Pons (tissue), 1 donor: ENCODE measurements around the gene CORO2B.

Experiments
- DNase-seq: peaks from one replicate; pipeline ENCODE4 v3.0.0-alpha.2; 2016; ENCODE audit warnings: low spot score

CORO2B gene

GRCh38 chr15:68629519-68630210, 50.9 kb downstream of the CORO2B start:
- no peak for DNase-seq

DNA sequence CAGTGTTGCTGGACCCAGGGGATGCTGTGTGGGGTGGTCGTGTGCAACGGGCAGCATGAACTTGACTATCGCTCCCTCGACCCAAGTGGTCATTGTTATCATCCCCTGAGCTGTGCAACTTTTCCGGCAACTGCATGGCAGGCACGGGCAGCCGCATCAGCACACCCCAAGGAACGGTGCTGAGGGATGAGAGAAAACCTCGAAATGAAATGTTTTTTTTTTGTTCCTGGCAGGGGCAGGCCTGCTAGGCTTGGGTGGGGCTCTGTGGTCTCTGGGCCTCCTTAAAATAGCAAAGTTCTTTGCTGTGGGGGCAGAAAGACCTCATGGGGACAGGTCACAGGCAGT, 51.4 kb downstream of the CORO2B start:
- DNase-seq: no peak

DNA sequence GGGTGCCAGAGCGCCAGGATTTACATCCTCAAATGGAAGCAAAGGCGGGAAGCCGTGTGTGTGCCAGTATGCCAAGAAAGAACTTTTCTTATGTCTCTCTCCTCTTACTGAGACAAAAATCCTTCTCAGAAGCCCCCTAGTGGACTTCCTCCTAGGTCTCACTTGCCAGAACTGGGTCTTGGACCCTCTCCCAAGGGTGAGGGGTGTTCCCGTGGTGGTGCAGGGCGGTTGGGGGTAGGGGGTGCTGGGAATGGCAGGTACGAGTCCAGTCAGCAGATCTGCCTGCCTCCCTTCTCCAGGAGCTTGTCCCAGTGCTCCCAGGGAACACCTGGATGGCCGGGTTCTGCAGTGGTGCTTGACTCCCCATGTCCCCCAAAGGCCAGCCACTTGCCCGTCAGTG, 52.0 kb downstream of the CORO2B start:
- no peak for DNase-seq

GRCh38 chr15:68631601-68632051, 52.8 kb downstream of the CORO2B start:
- DNase-seq: no peak

- no peak for DNase-seq
These were observed 53.3 kb downstream of the CORO2B start for GRCh38 chr15:68632101-68632500.

DNA sequence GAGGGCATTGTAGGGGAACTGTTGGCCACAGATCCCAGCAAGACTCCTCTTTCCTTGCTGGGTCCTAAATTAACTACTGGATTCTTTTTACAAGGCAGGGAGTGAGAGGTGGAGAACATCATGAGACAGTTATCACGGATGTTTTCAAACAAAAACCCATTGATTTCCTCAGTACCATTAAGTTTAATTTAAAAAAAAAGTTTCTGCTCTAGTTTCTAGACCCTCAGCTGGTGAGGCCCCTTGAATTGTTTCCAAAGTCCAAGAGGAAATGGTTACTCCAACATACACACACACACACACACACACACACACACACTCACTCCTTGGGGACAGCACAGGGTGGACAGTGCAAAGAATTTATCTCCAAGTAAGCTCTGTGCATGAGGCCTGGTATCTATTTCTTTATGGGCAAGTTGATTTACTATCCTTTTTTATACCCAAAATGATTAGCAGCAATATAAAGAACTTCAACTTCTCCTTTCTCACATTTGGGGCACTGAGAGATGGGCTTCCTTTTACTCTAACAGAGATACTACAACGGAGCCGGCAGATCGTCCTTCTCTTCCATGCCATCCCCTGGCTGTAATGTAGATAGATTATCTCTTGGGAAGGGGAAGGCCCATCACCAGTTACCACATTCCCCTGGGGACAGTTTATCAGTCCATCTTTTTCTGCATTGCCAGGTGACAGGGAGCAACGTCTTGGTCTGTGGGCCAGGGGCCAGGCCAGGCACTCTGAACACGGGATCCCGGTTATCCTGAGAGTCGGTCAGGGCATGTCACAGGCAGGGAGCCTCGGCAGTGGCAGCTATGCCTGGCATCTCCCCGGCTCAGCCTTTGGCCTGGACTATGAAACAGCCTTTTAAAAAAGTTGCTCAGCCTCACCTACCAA, 54.7 kb downstream of the CORO2B start:
- no peak for DNase-seq

DNA sequence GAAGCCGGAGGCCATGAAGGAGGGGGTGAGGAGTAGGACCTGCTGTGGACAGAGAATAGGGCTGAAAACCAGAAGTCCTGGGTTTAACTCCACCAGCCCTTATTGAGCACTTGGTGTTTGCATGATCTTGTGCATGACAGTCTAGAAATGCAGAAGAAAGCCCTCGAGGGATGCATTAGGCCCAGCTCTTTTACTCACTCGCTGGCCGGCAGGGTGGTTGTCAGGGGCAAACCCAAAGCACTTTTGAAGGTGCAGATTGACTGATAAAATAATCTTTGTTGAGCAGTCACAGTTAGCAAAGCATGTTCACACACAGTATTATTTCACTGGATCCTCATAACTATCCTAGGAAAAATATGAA, 55.3 kb downstream of the CORO2B start:
- DNase-seq: no peak

DNA sequence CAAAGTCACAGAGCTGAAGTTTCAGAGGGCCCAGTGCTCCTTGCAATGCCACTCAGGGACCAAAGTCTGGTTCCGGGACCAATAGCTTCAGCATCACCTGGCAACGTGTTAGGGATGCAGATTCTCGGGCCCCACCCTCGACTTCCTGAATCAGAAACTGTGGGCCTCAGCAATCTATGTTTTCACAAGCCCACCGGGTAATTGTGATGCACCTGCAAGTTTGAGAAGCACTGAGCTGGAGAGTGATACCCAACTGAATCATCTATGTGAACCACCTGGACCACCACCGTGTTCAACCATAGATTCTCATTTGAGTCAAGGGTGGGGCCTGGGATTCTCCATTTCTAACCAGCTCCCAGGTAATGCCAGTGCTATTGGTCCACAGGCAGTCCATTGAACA, 55.7 kb downstream of the CORO2B start:
- DNase-seq: no peak

DNA sequence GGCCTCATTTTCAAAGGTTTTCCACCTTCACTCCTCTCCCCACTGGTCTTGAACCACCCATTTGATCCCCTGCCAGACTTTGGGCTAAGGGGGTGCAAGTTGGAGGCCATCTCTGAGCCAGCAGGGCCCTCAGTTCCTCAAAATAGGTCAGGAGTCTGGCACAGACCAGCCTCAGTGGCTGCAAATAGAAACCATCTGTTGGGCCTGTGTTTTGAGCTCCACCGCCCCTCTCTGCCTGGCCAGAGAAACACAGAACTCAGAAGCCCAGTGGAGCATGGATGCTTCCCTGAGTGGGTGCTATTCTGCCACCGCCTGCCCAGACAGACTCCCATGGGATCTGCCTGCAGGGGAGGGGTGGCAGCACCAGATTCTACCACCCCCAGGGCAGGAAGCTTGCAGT, 56.3 kb downstream of the CORO2B start:
- peak; percentile 89 for DNase-seq

DNA sequence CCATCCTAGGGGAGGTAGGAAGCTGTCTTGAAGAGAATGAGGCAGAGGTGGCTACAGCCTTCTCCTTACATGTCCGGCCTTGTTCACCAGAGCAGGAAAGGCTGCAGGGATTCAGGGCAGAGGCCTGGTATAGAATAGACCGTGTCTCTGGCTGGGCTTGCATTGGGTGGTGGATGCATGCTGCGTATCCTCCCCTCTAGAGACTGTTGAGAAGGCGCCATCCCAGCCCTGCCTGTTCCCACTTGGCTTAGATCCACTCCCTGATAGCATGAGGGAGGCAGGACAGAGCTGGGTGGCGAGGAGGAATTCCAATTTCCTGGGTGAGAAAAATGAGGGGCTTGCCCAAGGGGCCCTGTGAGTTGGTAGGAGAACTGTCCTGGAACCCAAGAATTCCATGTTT, 57.5 kb downstream of the CORO2B start:
- no peak for DNase-seq

DNA sequence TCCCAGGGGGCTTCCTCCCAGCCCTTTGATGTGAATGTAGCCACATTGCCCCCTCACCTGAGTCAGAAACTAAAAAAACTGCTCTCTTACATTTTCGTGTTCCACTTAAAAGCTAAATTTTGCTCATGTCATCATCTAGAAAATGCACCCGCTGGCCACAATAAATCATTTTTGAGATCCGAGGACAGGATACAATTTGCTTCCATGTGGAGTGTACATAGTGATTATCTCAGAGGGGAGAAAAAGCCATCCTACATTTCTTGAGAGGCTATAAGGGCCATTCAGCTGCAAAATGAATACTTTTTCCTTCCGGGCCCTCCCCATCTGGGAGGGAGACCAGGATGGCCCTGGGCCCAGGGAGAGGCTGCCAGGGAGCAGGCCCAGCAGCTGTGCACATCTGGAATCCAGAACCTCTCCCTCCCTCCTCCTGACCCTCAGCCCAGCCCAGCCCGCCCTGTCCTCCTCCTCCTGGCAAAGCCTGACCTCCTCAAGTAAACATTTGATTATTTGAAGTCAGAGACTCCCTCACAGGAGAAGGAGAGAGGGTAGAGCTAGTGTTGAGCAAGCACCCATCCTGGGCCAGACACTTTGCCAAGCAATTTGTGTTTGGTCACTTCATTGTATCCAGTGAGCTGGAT, 59.1 kb downstream of the CORO2B start:
- no peak for DNase-seq

DNA sequence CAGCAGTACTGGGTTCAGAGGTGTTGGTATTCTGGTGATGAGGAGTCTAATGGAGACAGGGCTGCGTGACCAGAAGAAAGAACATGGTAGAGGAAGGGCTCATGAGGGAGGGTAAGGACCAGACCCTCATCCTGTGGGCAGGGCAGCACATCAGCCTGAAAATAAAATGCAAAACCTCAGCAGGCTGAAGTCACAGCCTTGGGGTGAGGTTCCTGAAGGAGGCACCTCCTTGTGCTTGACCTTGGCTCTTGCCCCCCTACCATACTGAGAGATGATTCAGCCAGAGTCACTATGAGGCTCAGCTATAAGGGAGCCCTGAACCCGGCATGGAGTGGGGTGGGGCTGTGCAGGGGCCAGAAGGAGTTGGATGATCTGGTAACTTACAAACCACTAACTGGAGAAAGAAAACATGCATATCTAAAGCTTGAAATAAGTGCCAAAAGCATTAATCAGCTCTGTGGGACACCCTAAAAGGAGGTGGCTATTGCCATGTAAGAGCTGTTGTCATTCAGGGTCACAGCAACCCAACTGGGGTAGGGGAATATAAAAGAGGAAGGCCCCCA, 60.2 kb downstream of the CORO2B start:
- DNase-seq: no peak

GRCh38 chr15:68639926-68640600, 61.3 kb downstream of the CORO2B start:
- no peak for DNase-seq

- no peak for DNase-seq
These were observed 62.1 kb downstream of the CORO2B start for GRCh38 chr15:68640791-68641331.

GRCh38 chr15:68641376-68641775, 62.6 kb downstream of the CORO2B start:
- no peak for DNase-seq

- no peak for DNase-seq
These were observed 63.7 kb downstream of the CORO2B start for GRCh38 chr15:68642491-68642845.

DNA sequence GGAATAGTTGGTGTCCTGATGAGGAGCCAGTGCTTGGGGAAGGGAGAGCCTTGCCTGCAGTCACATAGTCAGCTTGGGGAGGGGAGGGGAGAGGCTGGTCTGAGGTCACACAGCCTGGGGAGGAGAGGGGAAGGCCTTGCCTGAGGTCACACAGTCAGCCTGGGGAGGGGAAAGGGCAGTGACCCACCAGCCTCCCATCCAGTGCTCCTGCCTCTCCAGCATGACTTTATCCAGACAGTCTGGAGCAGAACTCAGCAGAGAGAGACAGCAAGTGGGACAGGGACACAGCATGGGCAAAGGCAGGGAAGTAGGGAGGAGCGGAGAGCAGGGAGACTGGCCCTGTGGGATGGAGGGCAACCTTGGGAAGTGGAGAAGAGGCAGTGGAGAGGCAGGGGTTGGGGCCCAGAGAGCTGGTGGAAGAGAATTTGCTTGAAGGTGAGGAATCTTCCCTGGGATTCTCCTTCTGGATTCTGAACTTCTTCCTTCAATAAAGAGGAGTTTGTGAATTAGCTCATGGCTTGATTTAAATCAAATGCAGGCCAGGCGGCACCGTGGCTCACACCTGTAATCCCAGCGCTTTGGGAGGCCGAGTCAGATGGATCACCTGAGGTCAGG, 64.5 kb downstream of the CORO2B start:
- DNase-seq: no peak

GRCh38 chr15:68644083-68644904, 65.5 kb downstream of the CORO2B start:
- DNase-seq: peak; percentile 75

GRCh38 chr15:68644996-68645395, 66.2 kb downstream of the CORO2B start:
- no peak for DNase-seq

DNA sequence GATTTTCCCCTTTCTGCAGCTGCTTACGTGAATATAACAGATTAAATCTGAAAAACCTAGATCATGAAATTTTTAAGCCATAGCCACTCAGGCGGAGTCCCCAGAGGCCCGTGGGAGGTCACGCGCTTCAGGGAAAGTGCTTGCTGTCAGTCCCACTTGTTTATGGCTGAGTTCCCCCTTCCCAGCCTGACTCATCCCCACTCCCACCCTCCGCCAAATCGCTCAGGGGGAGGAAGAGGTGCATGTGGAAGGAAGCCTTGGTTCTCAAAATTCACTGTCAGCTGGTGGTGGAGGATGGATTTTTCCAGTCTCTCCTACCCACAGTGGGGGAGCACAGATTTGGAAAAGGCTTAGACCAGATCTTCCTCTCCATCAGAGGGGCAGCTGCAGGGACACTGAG, 67.4 kb downstream of the CORO2B start:
- no peak for DNase-seq

GRCh38 chr15:68646696-68647095, 67.9 kb downstream of the CORO2B start:
- DNase-seq: no peak
